ENCODE results near the gene SPANXB1. TPM values are rescaled to one million over a fixed set of nuclear protein-coding genes. Genes with fewer than 3 reads are reported as not detected.

SPANXB1 gene
- total RNA-seq, 4 donors from 2014 or later = not detected

Other genes with a start within 250 kb of the SPANXB1 start
- 10 to 100 TPM in 1 of 4 donors, 1 to 10 TPM in 3; 3.8 to 11.1 (median 9.3) TPM for gene LDOC1, start 174.5 kb downstream of the SPANXB1 start, total RNA-seq
- not detected for gene SPANXC, start 239.9 kb downstream of the SPANXB1 start, total RNA-seq